HCT116 (cell line): ENCODE data around the gene FOXN3. TPM values are rescaled to one million over a fixed set of nuclear protein-coding genes. Genes with fewer than 3 reads are reported as not detected.

Source experiments
- ATAC-seq: fragments of 200-7000 bp; cut with Tn5 transposase; 2 replicates; pipeline ENCODE4 v1.9.1; 2020; ENCODE audit warnings: mild to moderate bottlenecking, moderate library complexity
- BruUV-seq: library from RNA; stranded (reverse); fragments of 400-500 nt; replicated peaks from 2 replicates; lab custom pipeline; 2021; lab: Mats Ljungman, UMichigan
- CTCF ChIA-PET: fragments of 300-600 bp; sonication (Branson Sonifier 250); formaldehyde crosslinking; loops from one replicate; lab custom pipeline; 2021; ENCODE audit warnings: antibody characterized with exemption; lab: Charles Lee
- POLR2A ChIA-PET: fragments of 300-600, 350-600 bp; sonication (Branson Sonifier 250); formaldehyde crosslinking; loops from one replicate; lab custom pipeline; 2021; ENCODE audit warnings: antibody characterized with exemption; lab: Charles Lee
- RAD21 ChIA-PET, 2 experiments: fragments of 300-600 bp; sonication (Branson Sonifier 250); formaldehyde crosslinking; loops; one replicate each; lab custom pipeline; 2023; ENCODE audit warnings: low total read pairs in 2 of 2; ENCODE audit not compliant: uncharacterized antibody in 2 of 2, unreplicated experiment in 2 of 2, low non-redundant PET in 1 of 2; lab: Charles Lee
- DNase-seq: peaks from one replicate; pipeline ENCODE4 v3.0.0-alpha.2; 2010; ENCODE audit warnings: low read depth, low spot score
- H2AFZ ChIP-seq: fragments of 200-600 bp; shearing (Covaris generic), sonication (generic); 2 replicates; pipeline ENCODE4 v1.6.1; 2017; ENCODE audit warnings: low read depth, mixed run types, mixed read lengths, antibody characterized with exemption, low read length; ENCODE audit not compliant: poor library complexity, severe bottlenecking
- H3K27ac ChIP-seq: 2 replicates; pipeline ENCODE4 v1.5.1; 2012; ENCODE audit warnings: low read depth, low read length
- H3K27me3 ChIP-seq: fragments of 200-600 bp; sonication (generic); 2 replicates; pipeline ENCODE4 v1.6.1; 2016; ENCODE audit warnings: mixed run types, low read length, mixed read lengths; ENCODE audit not compliant: insufficient read depth
- H3K36me3 ChIP-seq, 2 experiments: fragments of 200-500 bp in 1 of 2; fragments of 200-600 bp in 1 of 2; sonication (Bioruptor generic) in 1 of 2; sonication (generic) in 1 of 2; 2 replicates each; pipeline versions ENCODE4 v1.5.1 to v1.6.1; 2014 to 2016; ENCODE audit warnings: low read length in 2 of 2, inconsistent platforms in 1 of 2, mixed read lengths in 1 of 2, mixed run types in 1 of 2; ENCODE audit not compliant: insufficient read depth in 2 of 2, control insufficient read depth in 1 of 2
- H3K4me1 ChIP-seq, 2 experiments: fragments of 200-600 bp in 1 of 2; sonication (generic) in 1 of 2; 2 replicates each; pipeline versions ENCODE4 v1.5.1 to v1.6.1; 2012 to 2017; ENCODE audit warnings: low read length in 2 of 2, inconsistent platforms in 1 of 2, mild to moderate bottlenecking in 1 of 2, mixed read lengths in 1 of 2, mixed run types in 1 of 2, moderate library complexity in 1 of 2; ENCODE audit not compliant: insufficient read depth in 2 of 2, control insufficient read depth in 1 of 2
- H3K4me2 ChIP-seq: fragments of 200-600 bp; sonication (generic); 2 replicates; pipeline ENCODE4 v1.6.1; 2017; ENCODE audit warnings: mixed run types, low read length, mixed read lengths
- H3K4me3 ChIP-seq, 2 experiments: fragments of 200-600 bp in 1 of 2; sonication (generic) in 1 of 2; replicated peaks in 1 of 2; 2 replicates each; pipeline ENCODE4 v1.5.1; 2011 to 2016; ENCODE audit warnings: low read length in 2 of 2, control low read depth in 1 of 2, low read depth in 1 of 2, mild to moderate bottlenecking in 1 of 2, mixed read lengths in 1 of 2, mixed run types in 1 of 2
- H3K79me2 ChIP-seq: fragments of 200-600 bp; sonication (generic); 2 replicates; pipeline ENCODE4 v1.6.1; 2017; ENCODE audit warnings: mild to moderate bottlenecking, mixed run types, low read length, moderate library complexity, mixed read lengths; ENCODE audit not compliant: insufficient read depth
- H3K9ac ChIP-seq: fragments of 200-600 bp; sonication (generic); 2 replicates; pipeline ENCODE4 v1.6.1; 2016; ENCODE audit warnings: low read length, mixed read lengths
- H3K9me2 ChIP-seq: fragments of 200-600 bp; sonication (generic), shearing (Covaris generic); 2 replicates; pipeline ENCODE4 v1.6.1; 2017; ENCODE audit warnings: mixed run types, mild to moderate bottlenecking, moderate library complexity; ENCODE audit not compliant: insufficient read depth
- H3K9me3 ChIP-seq, 2 experiments: fragments of 200-500 bp in 1 of 2; fragments of 200-600 bp in 1 of 2; sonication (Bioruptor generic) in 1 of 2; sonication (generic) in 1 of 2; 2 replicates each; pipeline ENCODE4 v1.6.1; 2014 to 2017; ENCODE audit warnings: low read length in 2 of 2, mixed read lengths in 2 of 2, inconsistent platforms in 1 of 2, low read depth in 1 of 2, mild to moderate bottlenecking in 1 of 2, mixed run types in 1 of 2, moderate library complexity in 1 of 2; ENCODE audit not compliant: control insufficient read depth in 1 of 2, insufficient read depth in 1 of 2
- H4K20me1 ChIP-seq: fragments of 200-600 bp; sonication (generic), shearing (Covaris generic); 2 replicates; pipeline ENCODE4 v1.6.1; 2017; ENCODE audit warnings: mixed run types, mild to moderate bottlenecking, moderate library complexity; ENCODE audit not compliant: insufficient read depth
- CBX3 ChIP-seq: IDR thresholded peaks from 2 replicates; pipeline ENCODE4 v1.6.1; 2012; ENCODE audit warnings: low read depth
- EGR1 ChIP-seq: IDR thresholded peaks from 2 replicates; pipeline ENCODE4 v1.6.1; 2012; ENCODE audit warnings: low read depth
- FOSL1 ChIP-seq: IDR thresholded peaks from 2 replicates; pipeline ENCODE4 v1.6.1; 2012; ENCODE audit warnings: low read depth
- POLR2A ChIP-seq: IDR thresholded peaks from 2 replicates; pipeline ENCODE4 v1.7.0; 2011; ENCODE audit warnings: borderline replicate concordance; ENCODE audit not compliant: insufficient read depth, insufficient read length; ENCODE audit errors: extremely low read depth
- SIN3A ChIP-seq: IDR thresholded peaks from 2 replicates; pipeline ENCODE4 v1.6.1; 2012; ENCODE audit warnings: low read depth
- SP1 ChIP-seq: IDR thresholded peaks from 2 replicates; pipeline ENCODE4 v1.6.1; 2012; ENCODE audit warnings: low read depth
- TCF7L2 ChIP-seq: IDR thresholded peaks from 2 replicates; pipeline ENCODE4 v1.7.0; 2011; ENCODE audit warnings: borderline replicate concordance, inconsistent platforms; ENCODE audit not compliant: insufficient read depth, insufficient read length; ENCODE audit errors: extremely low read depth
- intact Hi-C: fragments of 100-400 bp; cut with micrococcal nuclease; formaldehyde crosslinking; loops from 2 replicates; pipeline ENCODE4 v1.10.0; 2022
- total RNA-seq: library from RNA; stranded (reverse); gene quantifications from one replicate; pipeline ENCODE4 v1.2.1, GENCODE V29; 2021; ENCODE audit not compliant: unreplicated experiment
- TF ChIP-seq, protein P1 (sequence below): IDR thresholded peaks from 2 replicates; pipeline ENCODE4 v1.6.1; 2012
- TF ChIP-seq, protein P2 (sequence below), 3 experiments: fragments of 200-600 bp in 1 of 3; sonication (generic) in 1 of 3; IDR thresholded peaks in 2 of 3; conservative IDR thresholded peaks in 1 of 3; 2 replicates each; pipeline ENCODE4 v1.5.1; 2012 to 2017; ENCODE audit warnings: low read depth in 2 of 3, low read length in 2 of 3, antibody characterized with exemption in 1 of 3, borderline replicate concordance in 1 of 3, control low read depth in 1 of 3, mild to moderate bottlenecking in 1 of 3, mixed read lengths in 1 of 3, mixed run types in 1 of 3, moderate library complexity in 1 of 3; ENCODE audit not compliant: insufficient read depth in 1 of 3
- TF ChIP-seq, protein P3 (sequence below): IDR thresholded peaks from 2 replicates; pipeline ENCODE4 v1.6.1; 2012; ENCODE audit warnings: low read depth

The FOXN3 gene
- total RNA-seq, 1 experiment from 2014 or later, result 20.0 TPM

DNA sequence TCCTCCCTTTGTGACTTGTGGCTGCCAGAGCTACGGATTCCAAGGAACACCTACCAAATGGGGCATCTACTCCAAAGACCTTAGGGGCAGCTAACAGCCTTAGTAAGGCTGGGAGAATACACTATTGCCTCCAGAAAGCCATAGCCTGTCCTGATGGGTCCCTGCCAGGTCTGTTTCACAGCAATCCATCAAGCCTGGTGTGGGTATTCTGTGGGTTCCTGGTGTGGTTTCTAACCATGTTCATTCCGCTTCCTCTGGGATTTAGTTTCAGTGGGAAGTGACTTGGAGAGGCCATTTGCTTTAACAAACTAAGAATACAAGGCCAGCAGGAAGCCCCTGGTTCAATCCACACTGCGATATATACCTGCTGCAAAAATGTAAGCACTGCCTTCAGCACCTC is 220.5 kb downstream of the FOXN3 start (continued):
- no peak for TF ChIP-seq FOSL1

DNA sequence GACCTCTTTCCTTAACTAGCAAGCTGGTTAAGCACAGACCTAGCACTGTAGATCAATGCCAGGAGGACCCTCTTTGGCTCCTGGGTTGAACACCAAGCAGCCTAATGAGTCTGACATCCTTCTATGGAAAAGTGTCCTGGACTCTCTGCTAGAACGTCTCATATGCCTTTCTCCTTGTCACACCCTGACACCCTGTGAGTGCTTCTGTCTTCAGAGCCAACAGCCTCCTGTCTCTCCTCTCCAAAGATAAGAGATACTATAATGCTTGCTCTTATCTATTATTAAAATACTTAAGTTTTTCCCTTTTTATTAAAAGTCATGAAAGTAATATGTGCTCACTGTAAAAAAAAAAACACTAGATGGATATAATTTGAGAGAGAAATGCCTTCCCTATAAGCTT is 222.7 kb downstream of the FOXN3 start:
- Histone ChIP-seq H3K27me3 (no peaks in the 10 kb centered on the region), H3K9me2 (peaks cover 3% of the 10 kb centered on the region; the same call in 1 of the 2 replicates), H3K4me1 (no peaks in the 10 kb centered on the region), H3K9ac (no peak overlapping the region), H4K20me1 (no peaks in the 10 kb centered on the region), H3K79me2 (no peaks in the 10 kb centered on the region), H3K9me3 (no peaks in the 10 kb centered on the region), H3K4me3 (no peak overlapping the region), H3K4me2 (no peak overlapping the region), H3K36me3 (no peaks in the 10 kb centered on the region), H3K27ac (no peak overlapping the region), H2AFZ (no peak overlapping the region)
- TF ChIP-seq, protein P1, sequence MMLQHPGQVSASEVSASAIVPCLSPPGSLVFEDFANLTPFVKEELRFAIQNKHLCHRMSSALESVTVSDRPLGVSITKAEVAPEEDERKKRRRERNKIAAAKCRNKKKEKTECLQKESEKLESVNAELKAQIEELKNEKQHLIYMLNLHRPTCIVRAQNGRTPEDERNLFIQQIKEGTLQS, result no peak
- no peak for TF ChIP-seq POLR2A
- no peak for TF ChIP-seq EGR1
- POLR2A ChIA-PET, result no interaction called here
- RAD21 ChIA-PET, result no interaction called here
- no peak for DNase-seq
- intact Hi-C loops, result no loop called here
- CTCF ChIA-PET, result interaction anchor here (1.0 kb wide), 1 partner anchor 17 kb away, joined by 3 read pairs; no protein-coding TSS in a partner anchor
- ATAC-seq, result no peak
- BruUV-seq, result no TSS peak

DNA sequence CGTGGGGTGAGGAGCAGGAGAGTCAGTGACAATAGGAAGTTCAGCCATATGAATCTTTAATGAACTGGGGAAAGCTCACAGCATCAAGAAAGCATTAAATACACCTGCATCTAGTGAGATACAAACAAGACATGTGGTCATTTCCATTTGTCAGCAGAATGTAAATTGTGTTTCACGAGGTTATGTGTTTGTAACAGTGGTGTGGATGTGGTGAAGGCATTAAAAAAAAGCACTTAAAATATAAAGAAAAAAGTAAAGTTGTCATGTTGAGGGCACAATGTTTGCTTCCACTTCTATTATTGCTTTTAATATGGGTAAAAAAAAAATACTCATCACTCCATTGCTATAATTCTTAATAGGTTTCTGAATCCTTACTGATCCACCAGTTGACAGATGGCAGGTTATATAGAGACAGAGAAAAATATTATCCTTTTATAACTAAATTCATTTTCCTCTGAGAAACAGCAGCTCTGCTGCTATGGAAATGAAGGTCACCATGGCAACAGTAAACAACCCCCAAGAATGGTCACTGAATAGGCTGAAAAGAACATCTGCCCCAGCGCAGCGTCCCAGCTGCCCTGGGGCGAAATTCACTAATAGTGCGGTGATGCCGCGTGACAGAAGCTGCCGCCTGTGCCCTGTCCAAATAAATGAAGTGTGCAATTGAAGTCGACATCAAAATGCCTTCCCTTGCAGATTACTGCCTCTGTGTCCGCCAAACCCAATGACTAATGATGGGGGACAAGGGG is 226.1 kb downstream of the FOXN3 start:
- no peak overlapping the region for H3K9ac ChIP-seq
- no TSS peak for BruUV-seq
- DNase-seq (no peak), ATAC-seq (no peak)
- ChIA-PET POLR2A (no interaction called here), CTCF (interaction anchor here (0.8 kb wide), 1 partner anchor 14 kb away, joined by 3 read pairs; no protein-coding TSS in a partner anchor), RAD21 (no interaction called here)
- H3K9me3 ChIP-seq, result no peaks in the 10 kb centered on the region
- no peak overlapping the region for H3K4me3 ChIP-seq
- H3K27me3 ChIP-seq, result no peaks in the 10 kb centered on the region
- no peaks in the 10 kb centered on the region for H3K36me3 ChIP-seq
- no peak overlapping the region for H3K4me2 ChIP-seq
- H2AFZ ChIP-seq, result no peak overlapping the region
- no peak overlapping the region for H3K27ac ChIP-seq
- H3K9me2 ChIP-seq, result peaks cover 3% of the 10 kb centered on the region; the same call in 1 of the 2 replicates
- H3K4me1 ChIP-seq, result peaks cover 13 to 16% of the 10 kb centered on the region in 2 experiments; a peak in 3 of 4 replicates
- H3K79me2 ChIP-seq, result no peaks in the 10 kb centered on the region
- intact Hi-C loops, result no loop called here
- no peaks in the 10 kb centered on the region for H4K20me1 ChIP-seq
- TF ChIP-seq EGR1, result no peak
- TF ChIP-seq SIN3A, result no peak
- TF ChIP-seq CBX3, result no peak
- TF ChIP-seq TCF7L2, result no peak
- TF ChIP-seq, protein P2, sequence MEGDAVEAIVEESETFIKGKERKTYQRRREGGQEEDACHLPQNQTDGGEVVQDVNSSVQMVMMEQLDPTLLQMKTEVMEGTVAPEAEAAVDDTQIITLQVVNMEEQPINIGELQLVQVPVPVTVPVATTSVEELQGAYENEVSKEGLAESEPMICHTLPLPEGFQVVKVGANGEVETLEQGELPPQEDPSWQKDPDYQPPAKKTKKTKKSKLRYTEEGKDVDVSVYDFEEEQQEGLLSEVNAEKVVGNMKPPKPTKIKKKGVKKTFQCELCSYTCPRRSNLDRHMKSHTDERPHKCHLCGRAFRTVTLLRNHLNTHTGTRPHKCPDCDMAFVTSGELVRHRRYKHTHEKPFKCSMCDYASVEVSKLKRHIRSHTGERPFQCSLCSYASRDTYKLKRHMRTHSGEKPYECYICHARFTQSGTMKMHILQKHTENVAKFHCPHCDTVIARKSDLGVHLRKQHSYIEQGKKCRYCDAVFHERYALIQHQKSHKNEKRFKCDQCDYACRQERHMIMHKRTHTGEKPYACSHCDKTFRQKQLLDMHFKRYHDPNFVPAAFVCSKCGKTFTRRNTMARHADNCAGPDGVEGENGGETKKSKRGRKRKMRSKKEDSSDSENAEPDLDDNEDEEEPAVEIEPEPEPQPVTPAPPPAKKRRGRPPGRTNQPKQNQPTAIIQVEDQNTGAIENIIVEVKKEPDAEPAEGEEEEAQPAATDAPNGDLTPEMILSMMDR (IDR thresholded peaks at IDR 0.05 in 2 of 3, conservative IDR thresholded peaks at IDR 0.05 in 1 of 3; ENCODE audit: borderline replicate concordance in 1 of 3, insufficient read depth in 1 of 3, low read depth in 2 of 3, low read length in 2 of 3), result no peak
- TF ChIP-seq, protein P3, sequence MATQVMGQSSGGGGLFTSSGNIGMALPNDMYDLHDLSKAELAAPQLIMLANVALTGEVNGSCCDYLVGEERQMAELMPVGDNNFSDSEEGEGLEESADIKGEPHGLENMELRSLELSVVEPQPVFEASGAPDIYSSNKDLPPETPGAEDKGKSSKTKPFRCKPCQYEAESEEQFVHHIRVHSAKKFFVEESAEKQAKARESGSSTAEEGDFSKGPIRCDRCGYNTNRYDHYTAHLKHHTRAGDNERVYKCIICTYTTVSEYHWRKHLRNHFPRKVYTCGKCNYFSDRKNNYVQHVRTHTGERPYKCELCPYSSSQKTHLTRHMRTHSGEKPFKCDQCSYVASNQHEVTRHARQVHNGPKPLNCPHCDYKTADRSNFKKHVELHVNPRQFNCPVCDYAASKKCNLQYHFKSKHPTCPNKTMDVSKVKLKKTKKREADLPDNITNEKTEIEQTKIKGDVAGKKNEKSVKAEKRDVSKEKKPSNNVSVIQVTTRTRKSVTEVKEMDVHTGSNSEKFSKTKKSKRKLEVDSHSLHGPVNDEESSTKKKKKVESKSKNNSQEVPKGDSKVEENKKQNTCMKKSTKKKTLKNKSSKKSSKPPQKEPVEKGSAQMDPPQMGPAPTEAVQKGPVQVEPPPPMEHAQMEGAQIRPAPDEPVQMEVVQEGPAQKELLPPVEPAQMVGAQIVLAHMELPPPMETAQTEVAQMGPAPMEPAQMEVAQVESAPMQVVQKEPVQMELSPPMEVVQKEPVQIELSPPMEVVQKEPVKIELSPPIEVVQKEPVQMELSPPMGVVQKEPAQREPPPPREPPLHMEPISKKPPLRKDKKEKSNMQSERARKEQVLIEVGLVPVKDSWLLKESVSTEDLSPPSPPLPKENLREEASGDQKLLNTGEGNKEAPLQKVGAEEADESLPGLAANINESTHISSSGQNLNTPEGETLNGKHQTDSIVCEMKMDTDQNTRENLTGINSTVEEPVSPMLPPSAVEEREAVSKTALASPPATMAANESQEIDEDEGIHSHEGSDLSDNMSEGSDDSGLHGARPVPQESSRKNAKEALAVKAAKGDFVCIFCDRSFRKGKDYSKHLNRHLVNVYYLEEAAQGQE, result no peak
- no peak for TF ChIP-seq SP1
